ENCODE data around the gene PITPNM1. TPM values are rescaled to one million over a fixed set of nuclear protein-coding genes. Genes with fewer than 3 reads are reported as not detected.

Gene PITPNM1
- total RNA-seq, 3 donors from 2014 or later (not counting 1 experiment from before 2014, with no cell fraction given) = 99.9 to 135 (median 123) TPM

GRCh38 chr11:67496113-67496512 is 9.1 kb downstream of the PITPNM1 start:
- no peaks in the 10 kb centered on the region for H3K9me3 ChIP-seq (ENCODE audit: control insufficient read depth, insufficient read depth, low read length)
- no peaks in the 10 kb centered on the region for H3K4me1 ChIP-seq (ENCODE audit: control insufficient read depth, insufficient read depth, low read length)
- no peaks in the 10 kb centered on the region for H3K27me3 ChIP-seq (ENCODE audit: control insufficient read depth, insufficient read depth, low read length)
- H3K36me3 ChIP-seq (ENCODE audit: control insufficient read depth, insufficient read depth, low read length) = peaks cover 84% of the 10 kb centered on the region
- DNase-seq (no peak), ATAC-seq (no peak)
- WGBS (ENCODE audit: insufficient coverage) = 96% methylated on average over 12 of the region's 12 CpGs
- H3K27ac Mint-ChIP-seq = peak overlapping the region in 1 of 2 donors; percentile 49
- H3K4me3 ChIP-seq (ENCODE audit: low read length) = no peak overlapping the region
- H3K27me3 Mint-ChIP-seq (ENCODE audit: low read depth in 2 of 2) = no peaks in the 10 kb centered on the region
- no peak overlapping the region for H3K27ac ChIP-seq (ENCODE audit: low read length)
- no peaks in the 10 kb centered on the region for H3K9me3 Mint-ChIP-seq
- intact Hi-C loops (cut with micrococcal nuclease) = no loop called here
- no peak for TF ChIP-seq CTCF (IDR thresholded peaks at IDR 0.05)
- peaks cover 6 to 8% of the 10 kb centered on the region in 2 donors for H3K4me1 Mint-ChIP-seq
- H3K4me3 Mint-ChIP-seq = no peak overlapping the region
- peaks cover 7% of the 10 kb centered on the region for H3K36me3 Mint-ChIP-seq

- TF ChIP-seq CTCF (IDR thresholded peaks at IDR 0.05) = no peak
- intact Hi-C loops (cut with micrococcal nuclease) = no loop called here
- H3K36me3 Mint-ChIP-seq = no peaks in the 10 kb centered on the region
- no peaks in the 10 kb centered on the region for H3K9me3 Mint-ChIP-seq
- no peak overlapping the region for H3K4me3 Mint-ChIP-seq
- WGBS (ENCODE audit: insufficient coverage) = 94% methylated on average over 13 of the region's 16 CpGs
- H3K36me3 ChIP-seq (ENCODE audit: control insufficient read depth, insufficient read depth, low read length) = peaks cover 84% of the 10 kb centered on the region
- no peaks in the 10 kb centered on the region for H3K4me1 ChIP-seq (ENCODE audit: control insufficient read depth, insufficient read depth, low read length)
- ATAC-seq (no peak), DNase-seq (no peak)
- no peaks in the 10 kb centered on the region for H3K9me3 ChIP-seq (ENCODE audit: control insufficient read depth, insufficient read depth, low read length)
- no peak overlapping the region for H3K27ac Mint-ChIP-seq
- H3K27me3 ChIP-seq (ENCODE audit: control insufficient read depth, insufficient read depth, low read length) = no peaks in the 10 kb centered on the region
- H3K4me1 Mint-ChIP-seq = peaks cover 0 to under 1% of the 10 kb centered on the region in 2 donors
- no peak overlapping the region for H3K4me3 ChIP-seq (ENCODE audit: low read length)
- H3K27ac ChIP-seq (ENCODE audit: low read length) = no peak overlapping the region
- H3K27me3 Mint-ChIP-seq (ENCODE audit: low read depth in 2 of 2) = no peaks in the 10 kb centered on the region
Observed at GRCh38 chr11:67495234-67496005, 9.7 kb downstream of the PITPNM1 start.

- ATAC-seq (peak in 1 of 3 donors; percentile 19), DNase-seq (no peak)
- 96% methylated on average over 58 of the region's 59 CpGs for WGBS (ENCODE audit: insufficient coverage)
- Histone ChIP-seq H3K4me3 (ENCODE audit: low read length) (no peak overlapping the region), H3K9me3 (ENCODE audit: control insufficient read depth, insufficient read depth, low read length) (no peaks in the 10 kb centered on the region), H3K27me3 (ENCODE audit: control insufficient read depth, insufficient read depth, low read length) (no peaks in the 10 kb centered on the region), H3K4me1 (ENCODE audit: control insufficient read depth, insufficient read depth, low read length) (no peaks in the 10 kb centered on the region), H3K36me3 (ENCODE audit: control insufficient read depth, insufficient read depth, low read length) (peaks cover 86% of the 10 kb centered on the region), H3K27ac (ENCODE audit: low read length) (no peak overlapping the region)
- no peaks in the 10 kb centered on the region for H3K9me3 Mint-ChIP-seq
- H3K4me1 Mint-ChIP-seq = peaks cover 3% of the 10 kb centered on the region in 2 donors
- H3K27me3 Mint-ChIP-seq (ENCODE audit: low read depth in 2 of 2) = no peaks in the 10 kb centered on the region
- no peaks in the 10 kb centered on the region for H3K36me3 Mint-ChIP-seq
- H3K27ac Mint-ChIP-seq = no peak overlapping the region
- no peak for TF ChIP-seq CTCF (IDR thresholded peaks at IDR 0.05)
- intact Hi-C loops (cut with micrococcal nuclease) = no loop called here
- no peak overlapping the region for H3K4me3 Mint-ChIP-seq
Observed at GRCh38 chr11:67494371-67495233, 10.6 kb downstream of the PITPNM1 start.
